ENCODE measurements around the gene GP1BB.
A peak's percentile ranks its signal among the peaks of the same experiment; 100 is the strongest.

GP1BB gene

GRCh38 chr22:19756288-19757128 lies 33.2 kb downstream of the GP1BB start:
- peak; percentile 37 for DNase-seq (ENCODE audit: low spot score)

- DNase-seq (ENCODE audit: low spot score): peak; percentile 35
Observed at GRCh38 chr22:19757140-19757984, 34.0 kb downstream of the GP1BB start.

- no peak for DNase-seq (ENCODE audit: low spot score)
Observed at GRCh38 chr22:19757985-19758895, 34.9 kb downstream of the GP1BB start.

GRCh38 chr22:19758896-19759426 lies 35.6 kb downstream of the GP1BB start:
- DNase-seq (ENCODE audit: low spot score): no peak

- DNase-seq (ENCODE audit: low spot score): no peak
Observed at GRCh38 chr22:19759427-19760057, 36.2 kb downstream of the GP1BB start.

- peak; percentile 34 for DNase-seq (ENCODE audit: low spot score)
Observed at GRCh38 chr22:19760058-19760950, 37.0 kb downstream of the GP1BB start, which contains the start of gene TBX1. TSS of gene TBX1 (plus strand) at chr22:19760778. CDS start at chr22:19760844, 66 bp downstream.

GRCh38 chr22:19760951-19761724 lies 37.8 kb downstream of the GP1BB start:
- DNase-seq (ENCODE audit: low spot score): no peak

- no peak for DNase-seq (ENCODE audit: low spot score)
Observed at GRCh38 chr22:19761725-19762567, 38.6 kb downstream of the GP1BB start.

GRCh38 chr22:19762568-19763457 lies 39.5 kb downstream of the GP1BB start:
- DNase-seq (ENCODE audit: low spot score): no peak

- no peak for DNase-seq (ENCODE audit: low spot score)
Observed at GRCh38 chr22:19763458-19764298, 40.3 kb downstream of the GP1BB start.

GRCh38 chr22:19764299-19764593 lies 40.9 kb downstream of the GP1BB start:
- DNase-seq (ENCODE audit: low spot score): no peak

- no peak for DNase-seq (ENCODE audit: low spot score)
Observed at GRCh38 chr22:19764636-19765476, 41.5 kb downstream of the GP1BB start.

GRCh38 chr22:19765477-19766239 lies 42.3 kb downstream of the GP1BB start:
- no peak for DNase-seq (ENCODE audit: low spot score)

GRCh38 chr22:19766240-19766510 lies 42.8 kb downstream of the GP1BB start:
- DNase-seq (ENCODE audit: low spot score): no peak

Data from AG08395 (cell line).